A673 (cell line): ENCODE data around the gene NUP42. TPM values are rescaled to one million over a fixed set of nuclear protein-coding genes. Genes with fewer than 3 reads are reported as not detected.
A peak's percentile ranks its signal among the peaks of the same experiment; 100 is the strongest.

Experiments used
- Bru-seq: library from RNA; stranded (reverse); fragments of 400-500 nt; gene quantifications from one replicate; lab custom pipeline; 2021; lab: Mats Ljungman, UMichigan
- BruChase-seq, 2 experiments: library from RNA; stranded (reverse); fragments of 400-500 nt; gene quantifications; one replicate each; lab custom pipeline; 2021; lab: Mats Ljungman, UMichigan
- BruUV-seq: library from RNA; stranded (reverse); fragments of 400-500 nt; replicated peaks from 2 replicates; lab custom pipeline; 2021; lab: Mats Ljungman, UMichigan
- CTCF ChIA-PET: fragments of 300-600 bp; sonication (Branson Sonifier 250); formaldehyde crosslinking; loops from one replicate; lab custom pipeline; 2022; ENCODE audit warnings: antibody characterized with exemption; lab: Charles Lee
- POLR2A ChIA-PET: fragments of 300-600 bp; sonication (Branson Sonifier 250); formaldehyde crosslinking; loops from one replicate; lab custom pipeline; 2022; ENCODE audit warnings: antibody characterized with exemption; ENCODE audit not compliant: low non-redundant PET; lab: Charles Lee
- DNase-seq: peaks from one replicate; pipeline ENCODE4 v3.0.0-alpha.2; 2015; ENCODE audit warnings: low spot score
- H3K27ac ChIP-seq: fragments of 200-600 bp; sonication (generic); 2 replicates; pipeline ENCODE4 v1.5.1; 2016; ENCODE audit warnings: mixed run types, low read depth, mild to moderate bottlenecking, mixed read lengths, antibody characterized with exemption, low read length; ENCODE audit not compliant: poor library complexity, severe bottlenecking
- H3K27me3 ChIP-seq: fragments of 200-600 bp; sonication (generic); replicated peaks from 2 replicates; pipeline ENCODE4 v1.6.1; 2017; ENCODE audit warnings: mixed run types, low read depth, mild to moderate bottlenecking, mixed read lengths, antibody characterized with exemption, low read length; ENCODE audit not compliant: insufficient read depth, poor library complexity
- H3K36me3 ChIP-seq: fragments of 200-600 bp; sonication (generic); 2 replicates; pipeline ENCODE4 v1.6.1; 2016; ENCODE audit warnings: mixed run types, mild to moderate bottlenecking, mixed read lengths, antibody characterized with exemption, low read length; ENCODE audit not compliant: insufficient read depth, poor library complexity, severe bottlenecking
- H3K4me1 ChIP-seq: fragments of 200-600 bp; sonication (generic); 2 replicates; pipeline ENCODE4 v1.6.1; 2017; ENCODE audit warnings: mixed run types, mild to moderate bottlenecking, mixed read lengths, antibody characterized with exemption, low read length; ENCODE audit not compliant: insufficient read depth, poor library complexity, severe bottlenecking
- H3K4me3 ChIP-seq: fragments of 200-600 bp; sonication (generic); 2 replicates; pipeline ENCODE4 v1.5.1; 2016; ENCODE audit warnings: low read depth, mixed run types, mild to moderate bottlenecking, mixed read lengths, low read length; ENCODE audit not compliant: poor library complexity, severe bottlenecking
- H3K9me3 ChIP-seq: fragments of 200-600 bp; sonication (generic); 2 replicates; pipeline ENCODE4 v1.6.1; 2016; ENCODE audit warnings: mixed run types, low read depth, mild to moderate bottlenecking, mixed read lengths, antibody characterized with exemption, low read length; ENCODE audit not compliant: poor library complexity, severe bottlenecking
- CTCF ChIP-seq: fragments of 300-800, 200-600 bp; sonication (generic); conservative IDR thresholded peaks from 2 replicates; pipeline ENCODE4 v1.5.1; 2017; ENCODE audit warnings: low read depth, mild to moderate bottlenecking, antibody characterized with exemption, low read length, moderate library complexity, mixed read lengths
- EZH2 ChIP-seq: fragments of 200-600 bp; sonication (generic); IDR thresholded peaks from 2 replicates; pipeline ENCODE4 v1.6.1; 2017; ENCODE audit warnings: borderline replicate concordance, low read depth, mild to moderate bottlenecking, mixed read lengths, antibody characterized with exemption, low read length; ENCODE audit not compliant: poor library complexity, severe bottlenecking
- intact Hi-C: fragments of 100-400 bp; cut with micrococcal nuclease; formaldehyde crosslinking; loops from one replicate; pipeline ENCODE4 v1.10.0; 2022; ENCODE audit not compliant: unreplicated experiment
- long read RNA-seq: library from polyadenylated mRNA; stranded (forward); transcript quantifications from one replicate; pipeline ENCODE4 v2.0.0, GENCODE V29; 2022
- total RNA-seq: library from RNA; stranded (reverse); gene quantifications from 2 replicates; pipeline ENCODE4 v1.2.3, GENCODE V29; 2021

Gene NUP42
- 31.0 and 38.2 TPM in 2 replicates for total RNA-seq
- percentile 88 among the genes with signal in this experiment for Bru-seq, nascent RNA
- BruChase-seq, experiment 1, labeled RNA remaining after a 2-hour chase, result percentile 87 among the genes with signal in this experiment
- percentile 83 among the genes with signal in this experiment for BruChase-seq, experiment 2, labeled RNA remaining after a 6-hour chase
- long read RNA-seq, transcript NUPL2-201 (7 exons, 1,795 nt), result major isoform, 19 of 37 reads
- long read RNA-seq, partial matches to known transcripts, result 2 of 37 reads
- long read RNA-seq, other reads (novel, unspliced or antisense), result 11 of 37 reads

GRCh38 chr7:23181684-23182553 lies at the start of gene NUP42:
TSS of gene NUP42 (plus strand) at chr7:23182048. CDS start at chr7:23182086, 38 bp downstream.
- peak; percentile 99 for DNase-seq
- BruUV-seq, result TSS peak; percentile 69
- Histone ChIP-seq H3K4me1 (peaks cover 27% of the 10 kb centered on the region), H3K4me3 (peak within 1 kb of the TSS; percentile 83), H3K27me3 (no peaks in the 10 kb centered on the region), H3K9me3 (no peaks in the 10 kb centered on the region), H3K36me3 (peaks cover 19% of the 10 kb centered on the region), H3K27ac (peak within 1 kb of the TSS; percentile 90)
- intact Hi-C loops, result loop anchor here (2.0 kb wide), 1 partner anchor 77 kb away; the partner anchor contains the start of gene KLHL7
- TF ChIP-seq CTCF (no peak), EZH2 (no peak)
- CTCF ChIA-PET, result interaction anchor here (0.7 to 1.1 kb wide), 3 partner anchors 68 to 455 kb away, joined by 3 to 4 read pairs (median 4); partner anchors contain the start of gene IL6
- POLR2A ChIA-PET, result interaction anchor here (0.7 kb wide), 1 partner anchor 96 kb away, joined by 3 read pairs; no protein-coding TSS in a partner anchor

GRCh38 chr7:23133797-23134196 lies 48.1 kb upstream of the NUP42 start:
- Histone ChIP-seq H3K4me3 (no peak overlapping the region), H3K27me3 (no peaks in the 10 kb centered on the region), H3K4me1 (no peaks in the 10 kb centered on the region), H3K9me3 (no peaks in the 10 kb centered on the region), H3K27ac (no peak overlapping the region), H3K36me3 (no peaks in the 10 kb centered on the region)
- no peak for TF ChIP-seq EZH2
- no peak for TF ChIP-seq CTCF
- DNase-seq, result no peak
- ChIA-PET POLR2A (no interaction called here), CTCF (no interaction called here)
- intact Hi-C loops, result no loop called here
- no TSS peak for BruUV-seq

GRCh38 chr7:23135755-23136154 lies 46.1 kb upstream of the NUP42 start:
- no TSS peak for BruUV-seq

More at GRCh38 chr7:23135755-23136154, 46.1 kb upstream of the NUP42 start:
- H3K9me3 ChIP-seq, result no peaks in the 10 kb centered on the region
- no peak overlapping the region for H3K4me3 ChIP-seq
- no peaks in the 10 kb centered on the region for H3K4me1 ChIP-seq
- no peak overlapping the region for H3K27ac ChIP-seq
- no peaks in the 10 kb centered on the region for H3K27me3 ChIP-seq
- TF ChIP-seq EZH2 (no peak), CTCF (no peak)
- no peak for DNase-seq
- ChIA-PET CTCF (no interaction called here), POLR2A (no interaction called here)
- intact Hi-C loops, result no loop called here
- H3K36me3 ChIP-seq, result no peaks in the 10 kb centered on the region
